Breast epithelium (tissue), 3 donors: Measurements from ENCODE around the gene GLIS2.

Experiments
- POLR2A ChIP-seq: fragments of 450-650 bp; IDR thresholded peaks from one replicate; pipeline ENCODE4 v1.6.1; 2016; ENCODE audit warnings: antibody characterized with exemption, mild to moderate bottlenecking, moderate library complexity
- POLR2AphosphoS5 ChIP-seq, 3 donors: sonication (generic); formaldehyde crosslinking; IDR thresholded peaks; one replicate each; pipeline ENCODE4 v1.6.1; 2017; ENCODE audit warnings: antibody characterized with exemption in 3 of 3
- TF ChIP-seq, protein P1 (sequence below), 3 donors: fragments of 450-650 bp; IDR thresholded peaks; one replicate each; pipeline ENCODE4 v1.5.1; 2016 to 2017; ENCODE audit warnings: antibody characterized with exemption in 3 of 3, mild to moderate bottlenecking in 3 of 3, moderate library complexity in 3 of 3

DNA sequence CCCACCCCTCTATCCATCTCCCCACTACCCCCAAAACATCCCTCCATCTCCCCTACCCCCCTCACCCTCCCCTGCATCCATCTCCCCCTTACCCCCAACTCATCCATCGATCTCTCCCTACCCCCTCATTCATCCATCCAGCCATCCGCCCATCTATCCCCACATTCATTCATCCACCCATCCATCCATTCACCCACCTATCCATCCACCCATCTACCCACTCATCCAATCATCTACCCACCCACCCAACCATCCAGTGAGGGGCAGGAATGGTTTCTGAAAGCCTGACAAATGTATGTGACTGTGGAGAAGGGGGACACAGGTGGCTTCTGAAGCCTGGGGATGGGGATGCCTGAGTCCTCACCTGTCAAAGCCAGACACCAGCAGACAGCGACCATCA, 44.0 kb downstream of the GLIS2 start:
- TF ChIP-seq, protein P1, sequence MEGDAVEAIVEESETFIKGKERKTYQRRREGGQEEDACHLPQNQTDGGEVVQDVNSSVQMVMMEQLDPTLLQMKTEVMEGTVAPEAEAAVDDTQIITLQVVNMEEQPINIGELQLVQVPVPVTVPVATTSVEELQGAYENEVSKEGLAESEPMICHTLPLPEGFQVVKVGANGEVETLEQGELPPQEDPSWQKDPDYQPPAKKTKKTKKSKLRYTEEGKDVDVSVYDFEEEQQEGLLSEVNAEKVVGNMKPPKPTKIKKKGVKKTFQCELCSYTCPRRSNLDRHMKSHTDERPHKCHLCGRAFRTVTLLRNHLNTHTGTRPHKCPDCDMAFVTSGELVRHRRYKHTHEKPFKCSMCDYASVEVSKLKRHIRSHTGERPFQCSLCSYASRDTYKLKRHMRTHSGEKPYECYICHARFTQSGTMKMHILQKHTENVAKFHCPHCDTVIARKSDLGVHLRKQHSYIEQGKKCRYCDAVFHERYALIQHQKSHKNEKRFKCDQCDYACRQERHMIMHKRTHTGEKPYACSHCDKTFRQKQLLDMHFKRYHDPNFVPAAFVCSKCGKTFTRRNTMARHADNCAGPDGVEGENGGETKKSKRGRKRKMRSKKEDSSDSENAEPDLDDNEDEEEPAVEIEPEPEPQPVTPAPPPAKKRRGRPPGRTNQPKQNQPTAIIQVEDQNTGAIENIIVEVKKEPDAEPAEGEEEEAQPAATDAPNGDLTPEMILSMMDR (IDR thresholded peaks at IDR 0.05): no peak
- TF ChIP-seq POLR2A (no peak), POLR2AphosphoS5 (IDR thresholded peaks at IDR 0.05) (no peak)
